Activated CD4-positive, CD25-positive, alpha-beta regulatory T cell treated with anti-CD3 and anti-CD28 coated beads, Interleukin-2, amount 50 U/mL, for 16 hours (primary cell): ENCODE measurements around the gene TEX50.
"Not testable (repeated sequence)": the region's sequence is repeated elsewhere in the genome, so short reads cannot be mapped to it uniquely, and the experiment has no call there.

Experiments
- DNase-seq: peaks from one replicate; pipeline ENCODE4 v3.0.0-alpha.2; 2020; ENCODE audit warnings: low read depth, low spot score

TEX50 gene, protein sequence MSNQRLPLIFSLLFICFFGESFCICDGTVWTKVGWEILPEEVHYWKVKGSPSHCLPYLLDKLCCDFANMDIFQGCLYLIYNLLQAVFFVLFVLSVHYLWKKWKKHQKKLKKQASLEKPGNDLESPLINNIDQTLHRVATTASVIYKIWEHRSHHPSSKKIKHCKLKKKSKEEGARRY

DNA sequence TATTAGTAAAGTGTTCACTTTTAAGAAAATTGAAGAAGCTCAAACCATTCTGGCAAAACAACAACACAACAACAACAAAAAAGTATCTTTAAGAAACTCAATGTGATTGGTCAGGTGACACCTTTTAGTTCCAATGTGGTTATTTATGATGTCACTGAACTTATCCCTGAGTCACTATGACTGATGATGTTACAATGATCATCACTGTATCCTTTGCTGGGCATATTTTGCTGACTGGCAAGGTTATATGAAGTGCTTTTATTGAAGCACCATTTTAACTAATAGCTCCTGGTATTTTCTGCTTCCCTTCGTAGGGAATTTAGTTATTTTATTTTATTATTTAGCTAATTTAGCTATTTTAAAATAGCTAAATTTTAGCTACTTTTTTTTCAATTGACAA is at the start of gene TEX50:
Gene TEX50 (plus strand): TSS at position 223 of the 400 bp plus-strand sequence. CDS start 184 bp downstream, outside the sequence.
- DNase-seq = no peak

DNA sequence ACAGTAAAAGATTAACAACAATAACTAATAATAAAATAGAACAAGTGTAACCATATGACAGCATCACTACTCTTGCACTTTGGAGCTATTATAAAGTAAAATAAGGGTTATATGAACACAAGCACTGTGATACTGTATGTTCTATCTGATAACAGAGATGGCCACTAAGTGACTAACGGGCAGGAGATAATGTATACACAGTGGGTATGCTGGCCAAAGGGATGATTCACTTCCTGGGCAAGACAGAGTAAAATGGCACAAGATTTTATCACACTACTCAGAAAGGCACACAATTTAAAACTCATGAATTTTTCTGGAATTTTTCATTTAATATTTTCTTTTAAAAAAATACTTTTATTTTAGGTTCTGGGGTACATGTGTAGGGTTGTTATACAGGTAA is 44.6 kb upstream of the TEX50 start:
- DNase-seq = no peak

DNA sequence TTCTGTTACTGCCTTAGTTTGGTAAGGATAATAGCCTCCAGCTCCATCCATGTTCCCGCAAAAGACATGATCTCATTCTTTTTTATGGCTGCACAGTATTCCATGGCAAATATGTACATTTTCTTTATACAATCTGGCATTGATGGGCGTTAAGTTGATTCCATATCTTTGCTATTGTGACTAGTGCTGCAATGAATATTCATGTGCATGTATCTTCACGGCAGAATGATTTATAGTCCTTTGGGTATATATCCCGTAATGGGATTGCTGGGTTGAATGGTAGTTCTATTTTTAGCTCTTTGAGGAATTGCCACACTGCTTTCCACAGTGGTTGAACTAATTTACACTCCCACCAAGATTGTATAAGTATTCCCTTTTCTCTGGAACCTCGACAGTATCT is 44.0 kb upstream of the TEX50 start:
- DNase-seq = not testable (repeated sequence)

DNA sequence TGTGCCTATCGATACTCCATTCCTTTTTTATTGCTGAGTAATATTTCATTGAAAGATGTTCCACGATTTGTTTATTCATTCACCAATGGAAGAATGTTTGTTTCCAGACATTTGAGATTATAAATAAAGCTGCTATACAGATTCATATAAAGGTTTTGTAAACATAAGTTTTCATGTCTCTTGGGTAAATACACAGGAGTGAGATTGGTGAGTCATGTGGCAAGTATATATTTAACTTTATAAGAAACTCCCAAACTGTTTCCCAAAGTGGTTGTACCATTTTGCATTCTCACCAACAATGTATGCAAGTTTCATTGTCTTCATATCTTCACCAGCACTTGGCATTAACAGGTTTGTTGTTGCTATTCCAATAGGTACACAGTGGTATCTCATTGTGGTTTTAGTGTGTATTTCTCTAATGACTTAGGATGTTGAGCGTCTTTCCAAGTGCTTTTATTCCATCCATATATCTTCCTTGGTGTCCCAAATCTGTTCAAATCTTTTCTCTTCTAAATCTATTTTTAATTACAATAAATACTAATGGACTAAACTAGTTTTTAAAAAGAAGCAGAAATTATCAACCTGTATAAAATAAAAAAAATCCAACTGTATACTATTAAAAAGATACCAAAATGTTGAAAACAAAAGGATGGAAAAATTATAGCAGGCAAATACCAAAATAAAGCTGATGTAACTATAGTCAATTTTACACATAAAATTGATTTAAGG is 38.9 kb upstream of the TEX50 start:
- DNase-seq = no peak

DNA sequence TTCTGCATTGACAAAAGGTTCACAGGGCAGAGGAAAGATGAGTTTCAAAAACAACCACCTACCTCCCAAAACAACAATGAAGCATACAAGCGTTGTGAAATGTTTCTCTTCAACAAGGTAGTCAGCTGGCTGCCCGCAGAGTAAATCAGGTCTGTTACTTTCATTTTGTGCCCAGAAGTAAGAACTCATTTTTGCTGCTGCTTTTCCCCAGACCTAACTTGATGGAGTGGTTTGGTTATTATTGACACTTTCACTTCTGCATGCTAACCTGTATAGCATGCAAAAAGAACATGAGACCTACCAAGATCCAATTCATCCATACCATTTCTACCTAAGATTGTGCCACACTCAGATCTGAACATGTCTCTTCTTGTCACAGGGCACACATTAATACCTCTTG is 33.5 kb upstream of the TEX50 start:
- DNase-seq = no peak

DNA sequence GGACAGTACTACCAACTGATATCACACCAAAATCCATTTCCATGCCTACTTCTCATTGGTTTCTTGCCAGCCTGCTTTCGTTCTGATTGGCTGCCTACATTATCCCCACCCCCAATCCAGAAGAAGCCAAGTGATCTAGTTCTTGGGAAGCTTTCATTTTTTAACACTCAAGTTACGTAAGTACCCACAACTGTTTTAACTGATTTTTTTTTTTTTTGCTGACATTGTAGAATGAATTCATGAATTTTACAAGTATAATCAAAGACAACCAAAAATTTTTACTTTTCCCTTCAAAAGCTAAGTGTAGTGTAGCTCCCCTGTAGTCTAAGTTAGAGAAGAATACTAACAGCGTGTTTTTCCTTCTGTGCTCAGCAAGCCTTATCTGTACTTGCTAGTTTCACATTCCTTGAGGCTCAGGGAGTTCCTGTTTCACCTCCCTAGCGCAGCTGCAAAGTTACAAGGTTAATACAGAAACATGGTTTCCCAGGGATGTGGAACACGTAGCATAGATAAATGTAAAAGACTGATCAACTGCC is 32.0 kb upstream of the TEX50 start, which contains the start of gene SLC9C2:
Gene SLC9C2 (minus strand): TSS at position 17 of the 536 bp plus-strand sequence. CDS start 1,296 bp downstream, outside the sequence.
- DNase-seq = no peak

- DNase-seq = no peak
These were observed 26.5 kb upstream of the TEX50 start for GRCh38 chr1:173608503-173609216.

- DNase-seq = not testable (repeated sequence)
These were observed 22.1 kb upstream of the TEX50 start for GRCh38 chr1:173613086-173613485.

- no peak for DNase-seq
These were observed 18.3 kb upstream of the TEX50 start for GRCh38 chr1:173616859-173617258.

- no peak for DNase-seq
These were observed 7.9 kb upstream of the TEX50 start for GRCh38 chr1:173627269-173627668.

- no peak for DNase-seq
These were observed 6.2 kb upstream of the TEX50 start for GRCh38 chr1:173628888-173629287.

DNA sequence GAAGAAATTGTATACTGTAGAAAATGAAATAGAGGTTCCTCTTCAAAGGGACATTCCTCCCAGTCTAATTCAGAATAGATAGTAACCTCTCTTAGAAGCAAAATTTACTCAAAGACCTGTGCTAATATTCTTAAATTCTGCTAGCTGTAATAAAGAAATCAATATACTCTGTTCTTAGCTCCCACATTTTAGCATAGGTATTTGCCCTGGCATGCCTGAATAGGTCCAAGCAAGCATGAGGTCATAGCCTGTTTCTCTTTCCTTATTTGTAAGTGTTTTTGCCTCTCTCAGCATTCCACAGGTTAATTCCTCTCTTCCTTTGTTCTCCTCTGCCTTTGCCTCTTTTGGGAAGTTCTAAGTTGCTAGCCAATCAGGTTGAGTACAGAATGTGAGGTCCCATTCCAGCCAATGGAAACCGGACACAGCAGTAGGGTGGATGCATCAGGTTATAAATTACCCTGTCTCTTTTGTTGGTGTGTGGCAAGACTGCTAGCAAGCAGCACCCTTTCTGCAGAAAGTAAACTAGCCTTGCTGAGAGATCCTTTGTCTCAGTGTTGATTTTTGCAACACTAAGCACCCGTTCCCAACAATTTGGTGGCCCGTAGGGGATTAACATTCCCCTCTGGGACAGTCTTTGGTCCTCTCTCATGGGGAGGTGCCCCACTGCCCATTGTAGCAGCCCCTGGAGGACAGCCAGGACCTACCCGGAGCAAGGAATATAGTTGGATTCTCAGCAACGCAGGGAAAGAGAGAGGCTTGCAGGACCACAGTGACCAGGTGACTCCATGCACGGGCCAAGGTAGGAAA is 2.3 kb downstream of the TEX50 start:
- DNase-seq = not testable (repeated sequence)

- DNase-seq = no peak
These were observed 3.2 kb downstream of the TEX50 start for GRCh38 chr1:173638043-173639021.

DNA sequence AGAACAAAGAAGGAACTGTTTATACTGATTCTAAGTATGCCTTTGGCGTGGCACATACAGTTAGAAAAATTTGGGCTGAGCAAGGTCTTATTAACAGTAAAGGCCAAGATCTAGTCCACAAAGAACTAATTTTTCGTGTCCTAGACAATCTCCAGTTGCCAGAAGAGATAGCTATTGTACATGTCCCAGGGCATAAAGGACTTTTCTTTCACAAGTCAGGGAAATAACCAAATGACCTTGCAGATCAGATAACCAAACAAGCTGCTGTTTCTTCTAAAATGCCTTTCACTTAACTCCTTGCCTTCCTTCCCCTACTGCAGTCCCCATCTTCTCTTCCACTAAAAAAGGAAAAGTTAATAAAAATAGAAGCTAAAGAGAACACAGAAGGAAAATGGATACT is 4.0 kb downstream of the TEX50 start:
- no peak for DNase-seq

DNA sequence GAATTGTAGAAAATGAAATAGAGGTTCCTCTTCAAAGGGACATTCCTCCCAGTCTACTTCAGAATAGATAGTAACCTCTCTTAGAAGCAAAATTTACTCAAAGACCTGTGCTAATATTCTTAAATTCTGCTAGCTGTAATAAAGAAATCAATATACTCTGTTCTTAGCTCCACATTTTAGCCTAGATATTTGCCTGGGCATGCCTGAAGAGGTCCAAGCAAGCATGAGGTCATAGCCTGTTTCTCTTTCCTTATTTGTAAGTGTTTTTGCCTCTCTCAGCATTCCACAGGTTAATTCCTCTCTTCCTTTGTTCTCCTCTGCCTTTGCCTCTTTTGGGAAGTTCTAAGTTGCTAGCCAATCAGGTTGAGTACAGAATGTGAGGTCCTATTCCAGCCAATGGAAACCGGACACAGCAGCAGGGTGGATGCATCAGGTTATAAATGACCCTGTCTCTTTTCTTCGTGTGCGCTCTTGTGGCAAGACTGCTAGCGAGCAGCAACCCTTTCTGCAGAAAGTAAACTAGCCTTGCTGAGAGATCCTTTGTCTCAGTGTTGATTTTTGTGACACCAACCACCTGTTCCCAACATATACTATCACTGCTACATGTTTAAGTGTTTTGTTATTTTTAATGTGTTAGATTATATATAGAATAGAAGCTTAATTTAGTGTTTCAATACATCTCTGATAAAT is 7.5 kb downstream of the TEX50 start:
- not testable (repeated sequence) for DNase-seq

GRCh38 chr1:173646656-173647055 is 11.5 kb downstream of the TEX50 start:
- DNase-seq = no peak

- no peak for DNase-seq
These were observed 13.9 kb downstream of the TEX50 start for GRCh38 chr1:173648880-173649605.

- no peak for DNase-seq
These were observed 25.2 kb downstream of the TEX50 start for GRCh38 chr1:173660306-173660705.

GRCh38 chr1:173661271-173661670 is 26.1 kb downstream of the TEX50 start:
- no peak for DNase-seq
